Ishikawa (cell line): ENCODE data around the gene DHX8.

ENCODE experiments used
- CEBPB ChIP-seq: IDR thresholded peaks from 2 replicates; pipeline ENCODE4 v1.6.1; 2012
- CREB1 ChIP-seq: IDR thresholded peaks from 2 replicates; pipeline ENCODE4 v1.6.1; 2012; ENCODE audit warnings: low read depth
- EGR1 ChIP-seq: IDR thresholded peaks from 2 replicates; pipeline ENCODE4 v1.6.1; 2012
- EP300 ChIP-seq: IDR thresholded peaks from 2 replicates; pipeline ENCODE4 v1.6.1; 2012; ENCODE audit warnings: borderline replicate concordance
- FOXM1 ChIP-seq: IDR thresholded peaks from 2 replicates; pipeline ENCODE4 v1.6.1; 2012; ENCODE audit warnings: low read depth, borderline replicate concordance
- NFIC ChIP-seq: IDR thresholded peaks from 2 replicates; pipeline ENCODE4 v1.6.1; 2012
- RAD21 ChIP-seq: IDR thresholded peaks from 2 replicates; pipeline ENCODE4 v1.6.1; 2012; ENCODE audit warnings: low read depth
- TAF1 ChIP-seq: IDR thresholded peaks from 2 replicates; pipeline ENCODE4 v1.6.1; 2012; ENCODE audit warnings: low read depth, mild to moderate bottlenecking
- TCF12 ChIP-seq: IDR thresholded peaks from 2 replicates; pipeline ENCODE4 v1.6.1; 2012; ENCODE audit warnings: low read depth
- TEAD4 ChIP-seq: IDR thresholded peaks from 2 replicates; pipeline ENCODE4 v1.6.1; 2012
- YY1 ChIP-seq: IDR thresholded peaks from 2 replicates; pipeline ENCODE4 v1.6.1; 2012; ENCODE audit warnings: low read depth
- ZBTB7A ChIP-seq: IDR thresholded peaks from 2 replicates; pipeline ENCODE4 v1.6.1; 2012; ENCODE audit warnings: low read depth
- TF ChIP-seq, protein P1 (sequence below): IDR thresholded peaks from 2 replicates; pipeline ENCODE4 v1.6.1; 2012; ENCODE audit warnings: low read depth, mild to moderate bottlenecking
- TF ChIP-seq, protein P2 (sequence below): IDR thresholded peaks from 2 replicates; pipeline ENCODE4 v1.6.1; 2012
- TF ChIP-seq, protein P3 (sequence below): IDR thresholded peaks from 2 replicates; pipeline ENCODE4 v1.6.1; 2012

DHX8 gene

DNA sequence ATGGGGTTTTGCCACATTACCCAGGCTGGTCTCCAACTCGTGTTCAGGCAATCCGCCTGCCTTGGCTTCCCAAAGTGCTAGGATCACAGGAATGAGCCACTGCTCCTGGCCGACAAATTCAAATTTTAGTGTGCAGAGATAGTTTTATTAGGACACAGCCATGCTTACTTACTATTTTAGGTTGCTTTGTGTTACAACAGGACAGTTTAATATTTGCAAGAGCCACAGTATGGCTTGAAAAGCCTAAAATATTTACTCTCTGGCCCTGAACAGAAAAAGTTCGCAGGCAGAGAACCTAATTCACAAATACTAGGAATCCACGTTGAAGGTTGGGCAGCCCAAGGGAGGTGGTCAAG, 75.0 kb downstream of the DHX8 start:
- TF ChIP-seq ZBTB7A, result no peak
- TF ChIP-seq, protein P1, sequence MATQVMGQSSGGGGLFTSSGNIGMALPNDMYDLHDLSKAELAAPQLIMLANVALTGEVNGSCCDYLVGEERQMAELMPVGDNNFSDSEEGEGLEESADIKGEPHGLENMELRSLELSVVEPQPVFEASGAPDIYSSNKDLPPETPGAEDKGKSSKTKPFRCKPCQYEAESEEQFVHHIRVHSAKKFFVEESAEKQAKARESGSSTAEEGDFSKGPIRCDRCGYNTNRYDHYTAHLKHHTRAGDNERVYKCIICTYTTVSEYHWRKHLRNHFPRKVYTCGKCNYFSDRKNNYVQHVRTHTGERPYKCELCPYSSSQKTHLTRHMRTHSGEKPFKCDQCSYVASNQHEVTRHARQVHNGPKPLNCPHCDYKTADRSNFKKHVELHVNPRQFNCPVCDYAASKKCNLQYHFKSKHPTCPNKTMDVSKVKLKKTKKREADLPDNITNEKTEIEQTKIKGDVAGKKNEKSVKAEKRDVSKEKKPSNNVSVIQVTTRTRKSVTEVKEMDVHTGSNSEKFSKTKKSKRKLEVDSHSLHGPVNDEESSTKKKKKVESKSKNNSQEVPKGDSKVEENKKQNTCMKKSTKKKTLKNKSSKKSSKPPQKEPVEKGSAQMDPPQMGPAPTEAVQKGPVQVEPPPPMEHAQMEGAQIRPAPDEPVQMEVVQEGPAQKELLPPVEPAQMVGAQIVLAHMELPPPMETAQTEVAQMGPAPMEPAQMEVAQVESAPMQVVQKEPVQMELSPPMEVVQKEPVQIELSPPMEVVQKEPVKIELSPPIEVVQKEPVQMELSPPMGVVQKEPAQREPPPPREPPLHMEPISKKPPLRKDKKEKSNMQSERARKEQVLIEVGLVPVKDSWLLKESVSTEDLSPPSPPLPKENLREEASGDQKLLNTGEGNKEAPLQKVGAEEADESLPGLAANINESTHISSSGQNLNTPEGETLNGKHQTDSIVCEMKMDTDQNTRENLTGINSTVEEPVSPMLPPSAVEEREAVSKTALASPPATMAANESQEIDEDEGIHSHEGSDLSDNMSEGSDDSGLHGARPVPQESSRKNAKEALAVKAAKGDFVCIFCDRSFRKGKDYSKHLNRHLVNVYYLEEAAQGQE, result no peak
- TF ChIP-seq YY1, result no peak
- no peak for TF ChIP-seq TEAD4
- TF ChIP-seq, protein P2, sequence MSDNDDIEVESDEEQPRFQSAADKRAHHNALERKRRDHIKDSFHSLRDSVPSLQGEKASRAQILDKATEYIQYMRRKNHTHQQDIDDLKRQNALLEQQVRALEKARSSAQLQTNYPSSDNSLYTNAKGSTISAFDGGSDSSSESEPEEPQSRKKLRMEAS, result no peak
- no peak for TF ChIP-seq FOXM1
- no peak for TF ChIP-seq RAD21
- TF ChIP-seq TAF1, result no peak
- no peak for TF ChIP-seq TCF12
- TF ChIP-seq CEBPB, result no peak
- TF ChIP-seq, protein P3, sequence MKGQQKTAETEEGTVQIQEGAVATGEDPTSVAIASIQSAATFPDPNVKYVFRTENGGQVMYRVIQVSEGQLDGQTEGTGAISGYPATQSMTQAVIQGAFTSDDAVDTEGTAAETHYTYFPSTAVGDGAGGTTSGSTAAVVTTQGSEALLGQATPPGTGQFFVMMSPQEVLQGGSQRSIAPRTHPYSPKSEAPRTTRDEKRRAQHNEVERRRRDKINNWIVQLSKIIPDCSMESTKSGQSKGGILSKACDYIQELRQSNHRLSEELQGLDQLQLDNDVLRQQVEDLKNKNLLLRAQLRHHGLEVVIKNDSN, result no peak
- no peak for TF ChIP-seq EGR1
- no peak for TF ChIP-seq EP300

DNA sequence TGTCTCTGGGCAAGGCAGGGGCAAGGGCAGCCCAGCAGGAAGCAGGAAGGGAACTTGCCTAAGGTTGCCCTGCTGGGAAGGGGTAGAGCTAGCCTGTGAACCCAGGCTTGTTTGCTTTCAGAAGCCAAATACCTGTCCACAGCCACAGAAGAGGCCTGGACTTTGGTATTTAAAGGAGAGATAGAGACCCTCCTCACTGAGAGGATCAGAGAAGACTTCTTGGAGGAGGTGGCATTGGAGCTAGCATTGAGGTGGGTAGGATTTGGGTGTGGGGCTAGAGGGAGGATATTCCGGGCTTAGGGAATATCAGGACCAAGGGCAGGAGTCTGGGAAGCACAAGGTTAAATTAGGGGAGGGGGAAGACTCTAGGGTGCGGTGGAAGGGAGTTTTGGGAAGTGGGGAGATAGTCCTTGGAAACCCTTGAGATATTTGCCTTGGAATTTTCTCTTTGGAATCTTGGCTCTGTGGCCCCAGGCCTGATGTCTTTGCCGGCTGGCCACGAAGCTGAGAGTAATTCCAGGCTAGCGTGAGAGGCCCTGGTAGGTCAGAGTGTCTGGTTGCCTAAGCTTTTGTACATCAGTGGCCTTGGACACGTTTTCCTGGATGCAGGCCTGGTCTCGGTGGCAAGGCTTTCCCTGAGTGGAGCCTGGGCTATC, 75.5 kb downstream of the DHX8 start:
- TF ChIP-seq TEAD4 (no peak), FOXM1 (no peak), YY1 (no peak), NFIC (no peak), TAF1 (no peak), TCF12 (no peak), EGR1 (no peak)
- TF ChIP-seq, protein P3, result no peak
- TF ChIP-seq, protein P2, result no peak

DNA sequence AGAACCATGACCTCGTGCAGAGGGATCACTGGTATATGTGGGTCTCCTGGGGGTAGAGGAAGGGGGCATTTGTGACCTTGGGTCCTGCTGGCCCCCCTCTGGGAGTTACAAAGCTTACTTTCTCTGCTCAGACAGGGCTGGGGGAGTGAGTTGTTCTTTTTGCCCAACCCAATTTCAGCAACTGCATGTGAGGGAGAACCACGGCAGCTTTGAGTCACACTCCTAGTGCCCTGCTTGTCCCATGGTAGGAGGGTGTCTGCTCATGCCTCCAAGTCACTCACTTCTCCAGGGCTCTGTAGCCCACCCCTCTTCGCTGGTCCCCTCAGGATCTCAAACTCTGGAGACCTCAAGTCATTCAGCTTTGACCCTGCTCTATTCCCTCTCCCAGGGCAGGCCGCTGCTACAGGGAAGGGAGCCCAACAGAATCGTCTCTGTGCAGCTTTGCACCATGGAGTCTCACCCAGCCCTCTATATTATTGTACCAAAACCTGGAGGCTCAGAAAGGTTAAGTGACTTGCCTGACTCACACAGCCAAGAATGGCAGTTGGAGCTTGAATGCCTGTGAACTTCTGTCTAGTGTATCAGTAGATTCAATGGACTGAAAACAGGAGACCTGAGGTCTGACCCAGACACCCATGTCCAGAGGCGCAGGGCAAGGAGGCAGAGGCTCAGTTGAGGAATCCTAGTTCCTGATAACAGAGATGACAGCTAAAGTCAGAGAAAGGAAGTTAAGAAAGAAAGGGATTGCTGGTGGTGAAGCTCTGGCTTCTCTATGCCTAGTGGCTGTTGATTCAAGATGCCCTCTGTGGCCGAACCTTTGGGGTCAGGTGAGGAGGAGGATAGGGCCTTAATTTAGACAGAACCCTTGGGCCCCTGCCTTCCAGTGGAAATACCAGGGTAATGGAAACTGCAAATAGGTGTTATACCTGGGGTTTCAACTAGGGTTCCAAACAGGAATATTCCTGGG, 77.0 kb downstream of the DHX8 start:
- TF ChIP-seq, protein P2, result no peak
- TF ChIP-seq, protein P1, result no peak
- TF ChIP-seq YY1 (no peak), EGR1 (no peak), RAD21 (no peak), TCF12 (no peak)

DNA sequence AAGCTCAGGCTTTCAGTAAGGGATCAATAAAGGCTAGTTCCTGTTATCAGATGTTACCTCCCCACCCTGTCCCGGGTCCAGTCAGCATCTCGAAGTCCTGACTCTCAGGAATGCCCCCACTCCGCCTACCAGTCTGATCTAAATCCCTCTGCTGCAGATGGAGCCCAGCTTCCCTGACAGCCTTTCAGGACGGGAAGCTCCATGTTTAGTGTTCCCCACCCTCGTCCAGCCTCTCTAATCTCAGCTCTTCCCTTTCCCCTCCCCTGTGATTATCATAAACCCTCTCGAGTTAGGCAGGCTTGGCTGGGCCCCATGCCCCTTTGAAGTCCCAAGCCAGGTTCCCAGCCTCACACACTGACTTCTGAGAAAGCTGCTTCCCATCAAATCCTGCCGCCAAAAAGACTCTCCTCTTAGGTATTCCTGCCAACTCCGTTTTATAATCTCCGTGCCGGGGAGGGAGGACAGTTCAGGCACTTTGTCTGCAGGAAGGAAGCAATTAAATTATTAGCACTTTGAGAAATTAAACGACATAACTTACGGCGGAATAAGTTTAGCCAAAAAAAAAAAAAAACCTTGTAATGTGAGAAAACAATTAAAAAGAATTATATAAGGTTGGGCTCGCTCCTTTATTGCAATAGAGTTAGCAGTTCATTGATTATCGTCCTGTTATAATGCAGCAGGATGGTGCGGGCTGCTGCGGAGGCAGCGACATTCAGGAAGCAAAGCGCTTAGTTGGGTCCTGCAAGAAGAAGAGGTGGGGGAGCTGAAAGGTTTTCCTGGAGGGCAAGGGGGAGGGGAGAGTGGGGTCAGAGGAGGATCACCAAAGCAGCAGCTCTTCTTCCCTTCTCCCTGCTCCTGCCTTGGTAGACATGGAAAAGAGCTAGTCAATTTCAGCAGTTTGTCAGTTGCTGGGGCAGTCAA, 79.2 kb downstream of the DHX8 start:
- TF ChIP-seq, protein P2, result no peak
- TF ChIP-seq TEAD4, result no peak
- no peak for TF ChIP-seq ZBTB7A
- TF ChIP-seq TAF1, result no peak
- TF ChIP-seq RAD21, result no peak
- TF ChIP-seq EP300, result no peak
- TF ChIP-seq EGR1, result no peak
- TF ChIP-seq YY1, result no peak
- no peak for TF ChIP-seq NFIC
- TF ChIP-seq CEBPB, result no peak
- no peak for TF ChIP-seq FOXM1
- TF ChIP-seq, protein P3, result no peak
- TF ChIP-seq, protein P1, result no peak
- no peak for TF ChIP-seq CREB1
- TF ChIP-seq TCF12, result no peak
